ENCODE measurements around the gene SLC44A4.
"Not testable (repeated sequence)": the region's sequence is repeated elsewhere in the genome, so short reads cannot be mapped to it uniquely, and the experiment has no call there.

Gene SLC44A4

GRCh38 chr6:31861150-31861549 lies 17.6 kb downstream of the SLC44A4 start:
- Histone ChIP-seq H3K27ac (ENCODE audit: low read depth in 2 of 2, low read length in 2 of 2) (no peak overlapping the region), H3K4me1 (ENCODE audit: control insufficient read depth in 2 of 2, insufficient read depth in 2 of 2, low read length in 2 of 2) (peaks cover 9% of the 10 kb centered on the region in 2 donors), H3K27me3 (ENCODE audit: control insufficient read depth in 2 of 2, insufficient read depth in 2 of 2, low read length in 2 of 2) (no peaks in the 10 kb centered on the region), H3K9me3 (ENCODE audit: control insufficient read depth in 2 of 2, low read length in 2 of 2) (no peaks in the 10 kb centered on the region), H3K36me3 (ENCODE audit: control insufficient read depth in 2 of 2, insufficient read depth in 2 of 2, low read length in 2 of 2) (peaks cover 38 to 49% of the 10 kb centered on the region in 2 donors), H3K9ac (ENCODE audit: low read depth in 1 of 2, low read length in 2 of 2) (no peak overlapping the region), H3K4me3 (ENCODE audit: low read length in 2 of 2) (no peak overlapping the region)

GRCh38 chr6:31860349-31860748 lies 18.4 kb downstream of the SLC44A4 start:
- H3K36me3 ChIP-seq (ENCODE audit: control insufficient read depth in 2 of 2, insufficient read depth in 2 of 2, low read length in 2 of 2) = peaks cover 30 to 42% of the 10 kb centered on the region in 2 donors
- no peak overlapping the region for H3K27ac ChIP-seq (ENCODE audit: low read depth in 2 of 2, low read length in 2 of 2)
- no peaks in the 10 kb centered on the region for H3K27me3 ChIP-seq (ENCODE audit: control insufficient read depth in 2 of 2, insufficient read depth in 2 of 2, low read length in 2 of 2)
- no peak overlapping the region for H3K9ac ChIP-seq (ENCODE audit: low read depth in 1 of 2, low read length in 2 of 2)
- H3K9me3 ChIP-seq (ENCODE audit: control insufficient read depth in 2 of 2, low read length in 2 of 2) = no peaks in the 10 kb centered on the region
- no peak overlapping the region for H3K4me3 ChIP-seq (ENCODE audit: low read length in 2 of 2)
- H3K4me1 ChIP-seq (ENCODE audit: control insufficient read depth in 2 of 2, insufficient read depth in 2 of 2, low read length in 2 of 2) = peaks cover 9% of the 10 kb centered on the region in 2 donors

- no peaks in the 10 kb centered on the region for H3K9me3 ChIP-seq (ENCODE audit: control insufficient read depth in 2 of 2, low read length in 2 of 2)
- H3K4me1 ChIP-seq (ENCODE audit: control insufficient read depth in 2 of 2, insufficient read depth in 2 of 2, low read length in 2 of 2) = peaks cover 9% of the 10 kb centered on the region in 2 donors
- peaks cover 26 to 38% of the 10 kb centered on the region in 2 donors for H3K36me3 ChIP-seq (ENCODE audit: control insufficient read depth in 2 of 2, insufficient read depth in 2 of 2, low read length in 2 of 2)
- H3K4me3 ChIP-seq (ENCODE audit: low read length in 2 of 2) = no peak overlapping the region
- H3K9ac ChIP-seq (ENCODE audit: low read depth in 1 of 2, low read length in 2 of 2) = no peak overlapping the region
- H3K27me3 ChIP-seq (ENCODE audit: control insufficient read depth in 2 of 2, insufficient read depth in 2 of 2, low read length in 2 of 2) = no peaks in the 10 kb centered on the region
- H3K27ac ChIP-seq (ENCODE audit: low read depth in 2 of 2, low read length in 2 of 2) = no peak overlapping the region
These were observed 18.9 kb downstream of the SLC44A4 start for GRCh38 chr6:31859923-31860322.

- Histone ChIP-seq H3K27me3 (ENCODE audit: control insufficient read depth in 2 of 2, insufficient read depth in 2 of 2, low read length in 2 of 2) (no peaks in the 10 kb centered on the region), H3K9me3 (ENCODE audit: control insufficient read depth in 2 of 2, low read length in 2 of 2) (no peaks in the 10 kb centered on the region), H3K4me3 (ENCODE audit: low read length in 2 of 2) (no peak overlapping the region), H3K36me3 (ENCODE audit: control insufficient read depth in 2 of 2, insufficient read depth in 2 of 2, low read length in 2 of 2) (peaks cover 22 to 33% of the 10 kb centered on the region in 2 donors), H3K27ac (ENCODE audit: low read depth in 2 of 2, low read length in 2 of 2) (no peak overlapping the region), H3K4me1 (ENCODE audit: control insufficient read depth in 2 of 2, insufficient read depth in 2 of 2, low read length in 2 of 2) (peaks cover 9% of the 10 kb centered on the region in 2 donors), H3K9ac (ENCODE audit: low read depth in 1 of 2, low read length in 2 of 2) (no peak overlapping the region)
These were observed 20.1 kb downstream of the SLC44A4 start for GRCh38 chr6:31858707-31859106.

GRCh38 chr6:31857774-31858173 lies 21.0 kb downstream of the SLC44A4 start:
- H3K4me1 ChIP-seq (ENCODE audit: control insufficient read depth in 2 of 2, insufficient read depth in 2 of 2, low read length in 2 of 2) = not testable (repeated sequence)

GRCh38 chr6:31851980-31852718 lies 26.6 kb downstream of the SLC44A4 start:
- not testable (repeated sequence) for H3K4me1 ChIP-seq (ENCODE audit: control insufficient read depth in 2 of 2, insufficient read depth in 2 of 2, low read length in 2 of 2); H3K9me3 ChIP-seq (ENCODE audit: control insufficient read depth in 2 of 2, low read length in 2 of 2); H3K36me3 ChIP-seq (ENCODE audit: control insufficient read depth in 2 of 2, insufficient read depth in 2 of 2, low read length in 2 of 2); H3K27me3 ChIP-seq (ENCODE audit: control insufficient read depth in 2 of 2, insufficient read depth in 2 of 2, low read length in 2 of 2); H3K4me3 ChIP-seq (ENCODE audit: low read length in 2 of 2); H3K9ac ChIP-seq (ENCODE audit: low read depth in 1 of 2, low read length in 2 of 2); H3K27ac ChIP-seq (ENCODE audit: low read depth in 2 of 2, low read length in 2 of 2)

More at GRCh38 chr6:31857774-31858173, 21.0 kb downstream of the SLC44A4 start:
- H3K9me3 ChIP-seq (ENCODE audit: control insufficient read depth in 2 of 2, low read length in 2 of 2); H3K4me3 ChIP-seq (ENCODE audit: low read length in 2 of 2); H3K27me3 ChIP-seq (ENCODE audit: control insufficient read depth in 2 of 2, insufficient read depth in 2 of 2, low read length in 2 of 2); H3K27ac ChIP-seq (ENCODE audit: low read depth in 2 of 2, low read length in 2 of 2); H3K9ac ChIP-seq (ENCODE audit: low read depth in 1 of 2, low read length in 2 of 2): not testable (repeated sequence)
- peaks cover 19 to 32% of the 10 kb centered on the region in 2 donors for H3K36me3 ChIP-seq (ENCODE audit: control insufficient read depth in 2 of 2, insufficient read depth in 2 of 2, low read length in 2 of 2)

GRCh38 chr6:31851485-31851832 lies 27.3 kb downstream of the SLC44A4 start:
- H3K27ac ChIP-seq (ENCODE audit: low read depth in 2 of 2, low read length in 2 of 2) = no peak overlapping the region
- H3K4me3 ChIP-seq (ENCODE audit: low read length in 2 of 2) = no peak overlapping the region
- H3K36me3 ChIP-seq (ENCODE audit: control insufficient read depth in 2 of 2, insufficient read depth in 2 of 2, low read length in 2 of 2) = no peaks in the 10 kb centered on the region
- no peaks in the 10 kb centered on the region for H3K4me1 ChIP-seq (ENCODE audit: control insufficient read depth in 2 of 2, insufficient read depth in 2 of 2, low read length in 2 of 2)
- no peaks in the 10 kb centered on the region for H3K9me3 ChIP-seq (ENCODE audit: control insufficient read depth in 2 of 2, low read length in 2 of 2)
- no peaks in the 10 kb centered on the region for H3K27me3 ChIP-seq (ENCODE audit: control insufficient read depth in 2 of 2, insufficient read depth in 2 of 2, low read length in 2 of 2)
- H3K9ac ChIP-seq (ENCODE audit: low read depth in 1 of 2, low read length in 2 of 2) = no peak overlapping the region

- no peaks in the 10 kb centered on the region for H3K27me3 ChIP-seq (ENCODE audit: control insufficient read depth in 2 of 2, insufficient read depth in 2 of 2, low read length in 2 of 2)
- H3K36me3 ChIP-seq (ENCODE audit: control insufficient read depth in 2 of 2, insufficient read depth in 2 of 2, low read length in 2 of 2) = no peaks in the 10 kb centered on the region
- no peak overlapping the region for H3K27ac ChIP-seq (ENCODE audit: low read depth in 2 of 2, low read length in 2 of 2)
- H3K4me3 ChIP-seq (ENCODE audit: low read length in 2 of 2) = no peak overlapping the region
- no peak overlapping the region for H3K9ac ChIP-seq (ENCODE audit: low read depth in 1 of 2, low read length in 2 of 2)
- no peaks in the 10 kb centered on the region for H3K4me1 ChIP-seq (ENCODE audit: control insufficient read depth in 2 of 2, insufficient read depth in 2 of 2, low read length in 2 of 2)
- no peaks in the 10 kb centered on the region for H3K9me3 ChIP-seq (ENCODE audit: control insufficient read depth in 2 of 2, low read length in 2 of 2)
These were observed 27.9 kb downstream of the SLC44A4 start for GRCh38 chr6:31850765-31851484.

GRCh38 chr6:31847276-31847978 lies 31.4 kb downstream of the SLC44A4 start:
- H3K4me1 ChIP-seq (ENCODE audit: control insufficient read depth in 2 of 2, insufficient read depth in 2 of 2, low read length in 2 of 2) = no peaks in the 10 kb centered on the region
- H3K4me3 ChIP-seq (ENCODE audit: low read length in 2 of 2) = no peak overlapping the region
- no peaks in the 10 kb centered on the region for H3K36me3 ChIP-seq (ENCODE audit: control insufficient read depth in 2 of 2, insufficient read depth in 2 of 2, low read length in 2 of 2)
- H3K27ac ChIP-seq (ENCODE audit: low read depth in 2 of 2, low read length in 2 of 2) = no peak overlapping the region
- no peak overlapping the region for H3K9ac ChIP-seq (ENCODE audit: low read depth in 1 of 2, low read length in 2 of 2)
- H3K27me3 ChIP-seq (ENCODE audit: control insufficient read depth in 2 of 2, insufficient read depth in 2 of 2, low read length in 2 of 2) = no peaks in the 10 kb centered on the region
- H3K9me3 ChIP-seq (ENCODE audit: control insufficient read depth in 2 of 2, low read length in 2 of 2) = no peaks in the 10 kb centered on the region

GRCh38 chr6:31844507-31844906 lies 34.3 kb downstream of the SLC44A4 start:
- H3K9ac ChIP-seq (ENCODE audit: low read depth in 1 of 2, low read length in 2 of 2) = no peak overlapping the region
- no peak overlapping the region for H3K27ac ChIP-seq (ENCODE audit: low read depth in 2 of 2, low read length in 2 of 2)
- no peaks in the 10 kb centered on the region for H3K27me3 ChIP-seq (ENCODE audit: control insufficient read depth in 2 of 2, insufficient read depth in 2 of 2, low read length in 2 of 2)
- no peaks in the 10 kb centered on the region for H3K9me3 ChIP-seq (ENCODE audit: control insufficient read depth in 2 of 2, low read length in 2 of 2)
- no peaks in the 10 kb centered on the region for H3K4me1 ChIP-seq (ENCODE audit: control insufficient read depth in 2 of 2, insufficient read depth in 2 of 2, low read length in 2 of 2)
- no peak overlapping the region for H3K4me3 ChIP-seq (ENCODE audit: low read length in 2 of 2)
- peaks cover 11 to 15% of the 10 kb centered on the region in 2 donors for H3K36me3 ChIP-seq (ENCODE audit: control insufficient read depth in 2 of 2, insufficient read depth in 2 of 2, low read length in 2 of 2)
